GM21423 (cell line): ENCODE data around the gene ZNF619.
A peak's percentile ranks its signal among the peaks of the same experiment; 100 is the strongest.

Experiments used
- ATAC-seq: cut with Tn5 transposase; IDR thresholded peaks from one replicate; pipeline ENCODE4 v1.9.1; 2021; ENCODE audit warnings: mild to moderate bottlenecking, moderate library complexity; ENCODE audit not compliant: unreplicated experiment

The ZNF619 gene

DNA sequence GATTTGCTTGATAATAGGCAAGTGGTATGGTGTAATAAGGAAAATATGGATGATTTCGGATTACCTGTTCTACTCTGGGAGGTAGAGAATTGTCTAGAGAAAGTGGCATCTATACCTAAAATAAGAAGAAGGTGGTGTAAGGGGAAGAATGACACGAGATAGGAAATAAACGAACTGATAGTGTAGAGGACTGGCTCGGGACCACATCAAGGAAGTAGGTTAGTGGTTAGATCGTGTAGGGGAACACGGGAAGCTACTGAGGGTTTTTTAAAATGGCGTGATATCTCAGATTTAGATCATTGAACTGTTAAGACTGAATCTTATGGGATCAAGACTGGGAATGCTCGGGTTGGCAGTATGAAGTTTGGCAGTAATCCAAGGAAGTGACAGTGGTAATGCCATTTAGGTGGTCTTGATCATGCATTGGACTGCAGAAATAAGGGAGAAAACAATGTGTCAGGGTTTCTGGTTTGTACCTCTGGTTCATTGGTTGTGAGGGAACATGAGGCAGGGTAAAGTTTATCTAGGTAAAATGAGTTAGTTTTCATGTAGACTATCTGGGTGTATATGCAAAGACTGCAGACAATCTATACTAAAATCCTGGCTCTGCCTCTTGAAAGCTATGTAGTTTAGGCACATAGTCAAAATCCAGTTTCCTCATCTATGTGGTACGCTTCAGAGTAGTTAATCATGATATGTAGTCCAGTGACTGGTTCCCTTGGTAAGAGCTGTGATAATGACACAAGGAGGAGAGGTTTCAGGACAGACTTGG, 12.4 kb upstream of the ZNF619 start:
- ATAC-seq: no peak

DNA sequence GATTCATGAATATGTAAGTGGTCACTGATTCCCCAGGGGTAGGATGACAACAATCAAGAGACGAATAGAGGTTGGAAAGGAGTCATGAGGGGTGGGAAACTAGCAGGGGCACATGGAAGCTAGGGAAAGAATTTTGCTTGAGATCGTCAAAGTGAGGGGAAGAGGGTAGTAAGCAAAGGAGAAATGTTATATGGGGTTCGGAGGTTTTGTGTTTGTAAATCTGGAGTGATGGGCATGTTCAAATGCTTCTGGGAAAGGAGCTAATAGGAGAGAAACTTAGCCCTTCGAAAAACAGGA, 11.9 kb upstream of the ZNF619 start:
- no peak for ATAC-seq

DNA sequence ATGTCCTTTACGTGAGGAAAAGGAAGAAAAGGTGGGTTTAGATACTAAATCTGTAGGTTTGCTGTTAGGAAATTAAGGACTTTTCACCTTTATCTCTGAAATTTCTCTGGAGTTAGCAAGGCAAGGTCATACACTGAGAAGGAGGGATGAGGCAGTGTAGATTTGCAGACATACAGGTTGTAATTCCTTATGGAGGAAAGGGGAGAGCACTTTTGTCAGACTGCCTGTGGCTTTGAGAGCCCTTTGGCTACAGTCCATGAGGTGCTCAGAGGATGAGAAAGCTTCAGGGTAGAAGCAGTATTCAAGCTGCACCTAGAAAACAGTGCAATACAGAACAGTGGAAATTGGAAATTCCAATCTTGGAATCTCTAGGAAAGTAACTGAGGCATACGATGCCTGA, 11.5 kb upstream of the ZNF619 start:
- ATAC-seq: no peak

DNA sequence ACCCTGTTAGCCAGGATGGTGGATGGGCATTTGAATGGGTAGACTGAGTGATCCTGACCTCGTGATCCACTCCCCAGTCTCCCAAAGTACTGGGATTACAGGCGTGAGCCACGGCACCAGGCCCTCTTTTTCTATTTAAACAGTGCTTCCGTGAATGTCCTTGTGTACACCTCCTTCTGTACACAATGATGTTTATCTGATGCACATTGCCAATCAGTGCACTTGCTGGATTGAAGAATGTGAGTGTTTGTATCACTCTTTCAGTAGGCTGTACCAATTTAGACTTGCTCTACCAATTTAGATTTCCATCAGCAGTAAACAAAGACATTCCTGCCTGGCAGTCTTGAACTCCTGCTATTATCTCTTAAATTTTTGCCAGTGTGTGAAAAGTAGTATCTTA, 8.9 kb upstream of the ZNF619 start:
- ATAC-seq: no peak

DNA sequence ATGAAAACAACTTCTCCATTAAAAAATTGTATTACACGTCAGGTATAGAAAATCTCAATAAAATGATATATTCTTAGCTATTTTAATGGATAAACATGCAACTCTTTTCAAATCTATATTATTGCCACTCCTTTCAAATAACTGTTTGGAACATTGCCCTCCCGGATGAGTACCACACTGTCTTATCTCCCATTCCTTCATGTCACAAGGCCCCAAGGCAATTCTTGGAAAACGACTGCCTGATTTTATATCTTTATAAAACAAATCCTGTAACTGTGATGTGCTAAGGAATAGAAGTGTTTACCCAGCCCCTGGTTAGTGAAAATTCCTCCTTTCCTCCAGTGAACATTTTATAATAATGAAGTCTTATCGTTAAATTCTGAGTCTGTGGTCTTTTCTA, 6.2 kb upstream of the ZNF619 start:
- no peak for ATAC-seq

DNA sequence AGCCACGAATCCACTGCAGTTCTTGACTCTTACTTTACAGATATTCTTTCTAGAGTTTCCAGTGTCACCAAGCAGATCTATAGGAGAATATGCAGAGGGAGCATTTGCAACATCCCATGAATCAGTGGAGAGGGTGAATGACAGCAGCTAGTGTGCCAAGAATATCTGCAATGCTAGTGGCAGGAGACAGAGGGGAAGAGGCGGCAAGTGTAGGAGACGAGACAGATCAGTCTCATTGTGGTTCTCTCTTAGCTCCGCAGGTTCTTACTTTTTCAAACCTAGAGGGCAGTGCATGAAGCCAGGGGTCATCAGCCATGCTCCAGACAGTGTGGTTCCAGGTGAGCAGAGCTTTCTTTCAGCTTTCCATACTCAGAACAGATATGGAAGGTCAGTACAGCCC, 744 bp downstream of the ZNF619 start:
- ATAC-seq: no peak

DNA sequence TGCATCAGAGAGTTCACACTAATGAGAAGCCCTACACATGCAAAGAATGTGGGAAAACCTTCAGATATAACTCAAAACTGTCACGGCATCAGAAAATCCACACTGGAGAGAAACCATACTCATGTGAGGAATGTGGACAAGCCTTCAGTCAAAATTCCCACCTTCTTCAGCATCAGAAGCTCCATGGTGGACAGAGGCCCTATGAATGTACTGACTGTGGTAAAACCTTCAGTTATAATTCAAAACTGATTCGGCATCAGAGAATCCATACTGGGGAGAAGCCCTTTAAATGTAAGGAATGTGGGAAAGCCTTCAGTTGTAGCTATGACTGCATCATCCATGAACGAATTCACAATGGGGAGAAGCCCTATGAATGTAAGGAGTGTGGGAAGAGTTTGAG, 10.2 kb downstream of the ZNF619 start:
- no peak for ATAC-seq

DNA sequence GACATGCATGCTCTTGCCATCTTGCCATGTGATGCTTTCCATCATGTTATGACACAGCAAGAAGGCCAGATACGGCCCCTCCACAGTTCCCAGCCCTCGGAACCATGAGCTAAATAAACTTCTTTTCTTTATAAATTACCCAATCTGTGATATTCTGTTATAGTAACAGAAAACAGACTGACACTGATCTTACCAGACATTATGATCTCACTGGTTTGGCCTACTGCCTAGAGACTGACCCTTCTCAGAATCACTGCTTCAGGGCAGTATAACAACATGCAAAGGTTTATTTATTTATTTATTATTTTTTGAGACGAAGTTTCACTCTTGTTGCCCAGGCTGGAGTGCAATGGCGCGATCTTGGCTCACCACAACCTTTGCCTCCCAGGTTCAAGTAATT, 14.0 kb downstream of the ZNF619 start:
- no peak for ATAC-seq

DNA sequence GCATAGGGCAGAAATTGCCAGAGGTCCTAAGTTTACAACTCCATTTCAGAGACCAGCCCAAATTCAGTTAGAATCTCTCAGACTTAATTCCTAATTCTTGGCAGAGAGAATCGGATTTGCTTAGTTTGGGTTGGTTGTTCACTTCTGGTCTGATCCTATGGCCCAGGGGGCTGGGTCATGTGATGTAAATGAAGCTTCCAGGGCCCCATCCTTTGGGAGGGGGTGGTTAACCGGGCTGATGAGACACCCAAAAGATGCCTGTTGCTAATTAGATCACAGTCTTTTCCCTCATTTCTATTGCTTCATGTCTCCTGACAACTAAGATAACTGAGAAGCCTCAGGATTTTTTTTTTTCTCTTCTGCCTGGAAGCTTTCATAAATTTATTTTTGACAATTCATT, 17.8 kb downstream of the ZNF619 start:
- no peak for ATAC-seq

DNA sequence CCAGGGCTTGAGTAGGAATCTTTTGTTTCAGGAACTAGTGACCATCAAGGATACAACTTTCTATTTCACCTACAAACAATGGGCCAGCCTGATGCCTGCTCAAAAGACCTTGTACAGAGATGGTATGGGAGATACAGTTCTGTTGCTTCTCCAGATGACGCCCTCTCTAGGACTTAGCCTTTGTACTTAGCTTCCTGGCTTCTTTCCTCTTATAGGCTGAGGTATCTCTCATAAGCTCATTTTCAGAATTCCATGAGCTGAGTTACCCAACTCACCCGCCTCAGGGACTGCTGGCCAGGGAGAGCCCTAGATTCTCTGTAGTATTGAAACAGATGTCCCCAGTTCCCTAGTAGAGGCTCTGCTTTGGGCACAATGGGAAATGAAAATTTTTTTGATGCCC, 20.4 kb downstream of the ZNF619 start:
- no peak for ATAC-seq

DNA sequence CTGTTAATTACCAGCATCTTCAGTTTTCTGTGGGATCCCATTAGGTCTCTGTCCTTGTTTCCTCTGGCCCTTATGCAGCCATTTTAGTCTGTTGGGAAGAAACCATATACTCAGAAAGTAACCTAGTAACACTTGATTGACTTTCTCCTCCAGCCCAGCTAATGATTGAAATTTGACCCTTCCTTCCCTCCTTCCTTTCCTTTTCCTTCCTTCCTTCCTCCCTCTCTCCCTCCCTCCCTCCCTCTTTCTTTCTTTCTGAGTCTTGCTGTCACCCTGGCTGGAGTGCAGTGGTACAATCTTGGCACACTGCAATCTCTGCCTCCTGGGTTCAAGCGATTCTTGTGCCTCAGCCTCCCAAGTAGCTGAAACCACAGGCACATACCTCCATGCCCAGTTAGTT, 23.0 kb downstream of the ZNF619 start:
- no peak for ATAC-seq

DNA sequence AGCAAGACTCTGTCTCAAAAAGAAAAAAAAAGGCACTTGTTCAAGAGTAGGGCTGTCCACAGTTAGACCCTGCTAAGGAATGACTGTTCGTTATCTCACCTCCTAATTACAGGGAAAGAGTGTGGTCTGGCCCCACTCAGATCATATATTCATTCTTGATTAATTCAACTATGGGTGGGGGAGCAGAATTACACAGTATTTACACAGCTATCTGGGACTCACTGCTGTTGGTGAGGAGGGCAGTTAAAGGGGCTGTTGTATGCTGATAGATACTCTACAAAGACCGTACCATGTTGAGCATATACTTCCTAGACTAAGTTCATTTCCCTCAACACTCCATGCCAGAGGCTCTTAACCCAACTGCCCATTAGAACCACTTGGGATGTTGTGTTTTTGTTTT, 25.1 kb downstream of the ZNF619 start:
- no peak for ATAC-seq

DNA sequence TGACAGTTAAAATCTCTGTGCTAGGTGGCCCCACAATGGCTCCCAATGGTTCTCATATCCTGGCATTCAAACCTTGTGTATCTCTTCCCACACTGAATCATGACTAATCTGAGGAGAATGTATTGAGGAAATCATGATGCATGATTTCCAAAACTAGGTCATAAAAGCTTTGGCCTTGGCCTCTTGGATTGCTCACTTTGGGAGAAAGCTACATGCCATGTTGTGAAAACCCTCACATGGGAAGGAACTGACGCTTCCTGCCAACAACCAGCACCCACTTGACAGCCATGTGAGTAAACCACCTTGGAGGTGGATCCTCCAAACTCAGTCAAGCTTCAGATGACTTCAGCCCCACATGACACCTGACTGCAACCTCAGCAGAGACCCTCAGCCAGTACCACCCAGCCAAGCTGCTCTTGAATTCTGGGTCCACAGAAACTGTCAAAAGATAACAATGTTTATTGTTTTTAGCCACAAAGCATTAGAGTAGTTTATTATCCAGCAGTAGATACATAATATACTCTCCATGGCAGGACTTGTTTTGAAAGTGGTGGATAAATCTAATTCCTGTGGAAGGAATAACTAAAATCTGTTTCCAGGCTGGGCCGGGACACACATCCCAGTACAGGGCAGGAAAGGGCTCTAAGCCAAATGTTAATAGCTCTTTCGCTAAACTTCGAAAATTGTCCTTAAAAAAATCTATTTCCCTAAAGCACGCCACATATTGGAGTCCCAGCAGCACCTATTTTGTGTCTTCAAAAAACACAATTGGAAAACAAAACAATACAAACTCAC, 27.9 kb downstream of the ZNF619 start:
- no peak for ATAC-seq

DNA sequence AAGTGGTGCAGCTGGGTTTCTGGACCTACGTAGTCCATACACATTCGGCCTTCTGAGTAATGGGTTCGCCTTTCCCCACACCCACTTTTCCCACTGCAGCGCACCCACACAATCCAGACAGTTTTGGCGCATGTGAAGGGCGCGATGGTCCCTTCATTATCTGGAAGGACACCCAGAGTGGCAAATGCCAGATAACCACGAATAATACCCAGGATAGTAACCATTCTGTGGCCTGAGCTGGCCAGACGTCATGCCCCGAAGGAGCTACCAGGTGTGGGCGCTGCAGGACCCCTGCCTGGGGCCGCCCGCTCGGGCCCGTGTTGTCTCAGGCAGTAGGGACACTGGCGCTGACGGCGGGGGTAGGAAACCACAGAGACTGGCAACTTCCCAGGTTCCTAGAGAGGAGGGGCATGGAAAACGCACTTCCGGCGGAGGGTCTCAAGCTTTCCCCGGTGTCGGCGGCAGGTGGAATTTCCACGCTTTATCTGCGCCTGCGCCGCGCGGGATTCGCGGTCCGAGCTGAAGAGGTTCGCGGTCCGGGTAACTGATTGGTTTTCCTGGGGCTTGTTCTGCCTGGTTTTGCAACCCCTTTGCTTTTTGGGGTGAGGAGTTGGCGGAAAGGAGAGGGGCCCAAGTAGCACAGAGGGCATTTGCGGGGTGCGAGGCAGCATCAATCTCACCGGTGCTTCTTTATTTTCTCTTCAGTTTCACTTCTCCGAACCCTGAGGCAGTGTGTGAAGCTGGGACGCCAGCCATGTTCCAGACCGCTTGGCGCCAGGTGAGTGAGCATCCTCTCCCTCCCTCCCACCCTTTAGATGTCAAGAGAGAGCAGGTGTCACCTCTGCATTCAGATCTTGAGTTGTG, 28.9 kb downstream of the ZNF619 start, which contains the start of gene ZNF620:
Gene ZNF620, plus strand, starts transcription at position 441 of the 864 bp plus-strand sequence. Its CDS starts 314 bp downstream, at position 755.
- peak; percentile 81 for ATAC-seq

DNA sequence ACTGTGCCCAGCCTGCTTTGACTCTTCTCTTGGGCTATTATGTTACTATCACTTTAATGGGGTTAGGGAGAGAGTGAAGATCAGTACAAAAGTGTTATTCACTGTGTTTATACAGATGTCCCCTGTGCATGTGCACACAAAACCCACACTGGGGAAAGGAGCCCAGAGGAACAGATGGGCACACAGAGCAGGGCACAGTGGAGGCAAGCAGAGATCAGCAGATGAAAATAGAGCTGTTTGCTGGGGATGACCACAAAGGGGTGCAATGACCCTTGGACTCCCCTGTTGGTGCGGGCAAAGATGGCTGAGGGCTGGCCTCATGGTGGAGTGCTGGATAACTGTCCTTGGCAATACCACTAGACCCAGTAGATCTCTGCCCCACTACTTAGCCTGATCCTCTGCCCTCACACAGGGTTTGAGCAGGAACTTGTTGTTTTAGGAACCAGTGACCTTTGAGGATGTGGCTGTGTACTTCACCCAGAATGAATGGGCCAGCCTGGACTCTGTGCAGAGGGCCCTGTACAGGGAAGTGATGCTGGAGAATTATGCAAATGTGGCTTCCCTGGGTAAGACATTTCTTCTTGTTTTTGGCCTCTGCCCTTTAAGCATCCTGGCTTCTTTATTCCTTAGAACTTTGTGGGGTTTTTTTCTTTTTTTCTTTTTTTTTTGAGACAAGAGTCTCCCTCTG, 34.3 kb downstream of the ZNF619 start:
- ATAC-seq: no peak

DNA sequence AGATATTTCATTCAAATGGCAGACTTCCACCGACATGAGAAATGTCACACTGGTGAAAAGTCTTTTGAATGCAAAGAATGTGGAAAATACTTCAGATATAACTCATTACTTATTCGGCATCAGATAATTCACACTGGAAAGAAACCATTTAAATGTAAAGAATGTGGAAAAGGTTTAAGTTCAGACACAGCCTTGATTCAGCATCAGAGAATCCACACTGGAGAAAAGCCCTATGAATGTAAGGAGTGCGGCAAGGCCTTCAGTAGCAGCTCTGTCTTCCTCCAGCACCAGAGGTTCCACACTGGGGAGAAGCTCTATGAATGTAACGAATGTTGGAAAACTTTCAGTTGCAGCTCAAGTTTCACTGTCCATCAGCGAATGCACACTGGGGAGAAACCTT, 39.3 kb downstream of the ZNF619 start:
- no peak for ATAC-seq

DNA sequence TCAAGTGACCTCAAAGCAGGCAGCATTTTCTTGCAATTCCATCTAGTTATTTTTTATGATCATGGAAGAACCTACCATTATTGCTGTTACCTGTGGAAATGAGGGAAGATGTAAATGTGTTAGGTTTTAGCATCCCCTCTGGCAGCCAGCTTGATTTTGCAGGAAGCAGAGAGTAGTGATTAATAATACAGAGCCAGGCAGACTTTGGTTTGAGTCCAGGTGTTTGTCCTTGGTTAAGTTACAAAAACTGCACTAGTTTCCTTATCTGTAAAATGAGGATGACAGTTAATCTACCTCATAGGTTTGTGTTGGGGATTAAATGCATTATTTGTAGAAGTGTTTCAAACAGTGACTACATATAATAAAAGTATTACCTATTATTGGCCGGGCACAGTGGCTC, 41.1 kb downstream of the ZNF619 start:
- no peak for ATAC-seq

DNA sequence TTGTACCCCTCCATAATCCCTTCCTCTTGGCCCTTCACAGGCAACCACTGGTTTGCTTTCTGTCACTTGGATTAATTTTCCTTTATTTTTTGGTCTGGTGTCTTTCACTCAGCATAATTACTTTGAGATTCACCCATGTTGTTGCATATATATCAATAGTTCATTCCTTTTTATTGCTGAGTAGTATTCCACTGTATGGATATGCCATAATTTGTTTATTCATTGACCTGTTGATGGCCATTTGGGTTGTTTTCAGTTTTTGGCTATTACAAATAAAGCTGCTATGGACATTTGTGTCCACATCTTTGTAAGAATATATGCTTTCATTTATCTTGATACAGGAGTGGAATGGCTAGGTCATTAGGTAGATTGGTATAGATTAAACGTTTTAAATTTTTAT, 41.9 kb downstream of the ZNF619 start:
- no peak for ATAC-seq

DNA sequence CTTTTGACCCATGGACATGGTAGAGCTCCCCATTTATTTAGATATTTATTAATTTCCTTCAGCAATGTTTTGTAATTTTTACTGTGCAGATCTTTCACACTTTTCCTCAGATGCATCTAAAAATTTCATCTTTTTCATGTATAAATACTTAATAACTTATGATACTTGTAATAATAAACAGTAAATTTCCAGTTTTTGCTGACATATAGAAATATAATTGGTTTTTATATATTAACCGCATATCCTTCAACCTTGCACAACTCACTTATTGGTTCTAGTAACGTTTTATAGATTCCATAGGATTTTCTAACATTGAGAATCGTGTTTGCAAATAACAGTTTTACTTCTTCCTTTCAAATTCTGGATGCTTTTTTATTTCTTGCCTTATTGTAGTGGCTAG, 44.3 kb downstream of the ZNF619 start:
- no peak for ATAC-seq

DNA sequence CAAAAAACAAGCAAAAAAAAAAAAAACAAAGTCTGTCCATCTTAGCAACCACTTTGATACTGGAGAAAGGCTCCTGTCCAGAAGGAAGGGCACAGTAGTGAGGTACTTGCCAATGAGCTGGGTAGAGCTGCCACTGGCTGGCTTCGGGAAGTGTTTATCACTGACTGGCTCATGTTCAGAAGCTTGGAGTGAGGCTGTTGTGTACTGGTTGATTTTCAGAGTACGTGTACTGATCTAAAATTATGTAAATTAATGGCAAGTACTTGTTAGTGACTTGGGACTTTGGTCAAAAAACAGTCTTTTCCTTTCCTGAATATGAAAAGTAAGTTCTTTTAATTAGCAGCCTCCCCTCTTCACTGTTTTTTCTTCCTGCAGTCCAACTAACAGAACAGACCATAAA, 46.9 kb downstream of the ZNF619 start:
- no peak for ATAC-seq

DNA sequence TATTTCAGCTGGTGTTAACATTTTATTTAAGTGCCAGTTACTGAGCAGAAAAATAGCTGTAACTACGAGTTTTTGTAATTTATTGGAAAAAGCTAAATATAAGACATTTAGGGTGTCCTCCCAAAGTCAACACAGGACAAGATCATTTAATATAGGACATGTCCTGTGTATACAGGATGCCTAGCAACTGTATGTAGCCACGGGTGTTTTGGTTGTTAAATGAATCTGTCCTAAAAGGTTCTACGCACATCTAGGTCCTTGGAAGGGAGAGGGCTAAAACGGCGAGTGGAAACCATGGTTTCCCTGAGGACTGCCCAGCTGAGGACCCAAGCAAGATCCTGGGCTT, 47.3 kb downstream of the ZNF619 start:
- no peak for ATAC-seq
